Keratinocyte (primary cell): ENCODE measurements around the gene TRAF3. TPM values are rescaled to one million over a fixed set of nuclear protein-coding genes. Genes with fewer than 3 reads are reported as not detected.

Source experiments
- DNase-seq: peaks from one replicate; pipeline ENCODE4 v3.0.0-alpha.2; 2011; ENCODE audit warnings: low read depth, missing footprints, low spot score
- FAIRE-seq: peaks from 2 replicates; lab custom pipeline; 2011; peaks lifted over from hg19 to GRCh38; lab: Jason Lieb, UNC
- H2AFZ ChIP-seq: 2 replicates; pipeline ENCODE4 v1.6.0; 2012; ENCODE audit warnings: low read length, control low read depth, inconsistent platforms; ENCODE audit not compliant: control insufficient read depth
- H3K27ac ChIP-seq: 2 replicates; pipeline ENCODE4 v1.5.1; 2011; ENCODE audit warnings: low read length; ENCODE audit not compliant: control insufficient read depth, insufficient read depth
- H3K27me3 ChIP-seq: 3 replicates; pipeline ENCODE4 v1.6.0; 2011; ENCODE audit warnings: low read length; ENCODE audit not compliant: control insufficient read depth, insufficient read depth; ENCODE audit errors: extremely low read depth
- H3K36me3 ChIP-seq, 2 experiments: 2 replicates in 1 of 2; 3 replicates in 1 of 2; pipeline ENCODE4 v1.5.1; 2011; ENCODE audit warnings: low read length in 2 of 2, mild to moderate bottlenecking in 1 of 2; ENCODE audit not compliant: control insufficient read depth in 2 of 2, insufficient read depth in 2 of 2; ENCODE audit errors: extremely low read depth in 1 of 2
- H3K4me1 ChIP-seq: 3 replicates; pipeline ENCODE4 v1.5.1; 2011; ENCODE audit warnings: low read length; ENCODE audit not compliant: control insufficient read depth, insufficient read depth; ENCODE audit errors: extremely low read depth
- H3K4me2 ChIP-seq: 3 replicates; pipeline ENCODE4 v1.6.0; 2011; ENCODE audit warnings: low read depth, low read length; ENCODE audit not compliant: control insufficient read depth, insufficient read depth; ENCODE audit errors: extremely low read depth
- H3K4me3 ChIP-seq, 3 experiments: fragments of 200-600 bp in 1 of 3; sonication (generic) in 1 of 3; 2 replicates in 2 of 3; 3 replicates in 1 of 3; pipeline ENCODE4 v1.5.1; 2011 to 2016; ENCODE audit warnings: low read length in 3 of 3, mild to moderate bottlenecking in 3 of 3, control low read depth in 2 of 3, inconsistent platforms in 1 of 3, low read depth in 1 of 3, mixed read lengths in 1 of 3, mixed run types in 1 of 3, moderate library complexity in 1 of 3; ENCODE audit not compliant: control insufficient read depth in 2 of 3, insufficient read depth in 2 of 3; ENCODE audit errors: extremely low read depth in 1 of 3
- H3K79me2 ChIP-seq: 2 replicates; pipeline ENCODE4 v1.6.0; 2012; ENCODE audit warnings: low read length; ENCODE audit not compliant: control insufficient read depth, insufficient read depth
- H3K9ac ChIP-seq: 3 replicates; pipeline ENCODE4 v1.6.0; 2011; ENCODE audit warnings: low read length; ENCODE audit not compliant: control insufficient read depth, insufficient read depth; ENCODE audit errors: extremely low read depth
- H3K9me1 ChIP-seq: 3 replicates; pipeline ENCODE4 v1.6.0; 2011; ENCODE audit warnings: low read length; ENCODE audit not compliant: control insufficient read depth, insufficient read depth; ENCODE audit errors: extremely low read depth
- H3K9me3 ChIP-seq: 2 replicates; pipeline ENCODE4 v1.5.1; 2012; ENCODE audit warnings: low read depth, low read length; ENCODE audit not compliant: control insufficient read depth
- H4K20me1 ChIP-seq: 3 replicates; pipeline ENCODE4 v1.6.0; 2011; ENCODE audit warnings: low read length; ENCODE audit not compliant: control insufficient read depth, insufficient read depth; ENCODE audit errors: extremely low read depth
- CTCF ChIP-seq, 3 experiments: IDR thresholded peaks in 1 of 3; conservative IDR thresholded peaks in 1 of 3; optimal IDR thresholded peaks in 1 of 3; 2 replicates in 2 of 3; 3 replicates in 1 of 3; pipeline versions ENCODE3 to v1.5.1; 2011; ENCODE audit warnings: low read length in 3 of 3, mild to moderate bottlenecking in 3 of 3, moderate library complexity in 2 of 3, control low read depth in 1 of 3, inconsistent platforms in 1 of 3; ENCODE audit not compliant: insufficient read depth in 2 of 3; ENCODE audit errors: extremely low read depth in 1 of 3
- EZH2 ChIP-seq: IDR thresholded peaks from one replicate; pipeline ENCODE4 v1.6.1; 2012; ENCODE audit warnings: inconsistent platforms, mild to moderate bottlenecking, low read length, moderate library complexity
- dilution Hi-C: fragments of 300-500 bp; cut with MboI; formaldehyde crosslinking; loops from one replicate; pipeline ENCODE4 v1.7.0; 2020; ENCODE audit warnings: low sequenced_read_pairs; ENCODE audit not compliant: extremely low pct_ligation_motif_present
- polyA plus RNA-seq, 5 experiments: library from polyadenylated mRNA; depleted of rRNA in 3 of 5; stranded (reverse) in 3 of 5; stranded (forward) in 1 of 5; unstranded in 1 of 5; fragments of >200 nt; gene quantifications; 1 replicate in 1 of 5; 2 replicates in 3 of 5; 3 replicates in 1 of 5; pipeline versions ENCODE4 v1.2.1 to v1.2.3, GENCODE V29; 2011 to 2012; ENCODE audit warnings: missing spikeins in 2 of 5, low read depth in 1 of 5, low replicate concordance in 1 of 5

Gene TRAF3
- polyA plus RNA-seq, 1 donor (not counting 4 experiments of a cell fraction or from before 2014, with no cell fraction given): 12.5 TPM

DNA sequence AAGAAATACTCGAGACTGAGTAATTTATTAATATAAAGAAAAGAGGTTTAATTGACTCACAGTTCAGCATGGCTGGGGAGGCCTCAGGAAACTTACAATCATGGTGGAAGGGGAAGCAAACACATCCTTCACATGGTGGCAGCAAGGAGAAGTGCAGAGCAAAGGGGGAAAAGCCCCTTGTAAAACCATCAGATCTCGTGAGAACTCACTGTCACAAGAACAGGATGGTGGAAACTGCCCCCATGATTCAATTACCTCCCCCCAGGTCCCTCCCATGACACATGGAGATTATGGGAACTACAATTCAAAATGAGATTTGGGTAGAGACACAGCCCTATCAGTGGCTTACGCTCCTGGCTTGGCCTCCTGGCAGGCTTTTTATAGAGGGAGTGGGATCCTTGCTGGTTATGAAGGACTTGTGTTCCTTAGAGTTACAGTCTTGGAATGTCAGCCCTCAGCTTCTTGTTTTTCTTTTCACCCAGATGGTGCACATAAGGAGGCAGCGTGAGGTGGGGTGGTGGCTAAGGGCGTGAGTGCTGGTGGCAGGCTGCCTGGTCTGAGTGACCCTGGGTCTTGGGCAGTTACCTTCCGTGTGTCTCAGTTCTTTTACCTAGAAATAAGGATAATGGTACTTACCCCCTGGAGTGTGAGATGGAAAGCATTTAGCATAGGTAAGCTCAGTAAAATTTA lies 25.7 kb downstream of the TRAF3 start:
- no peaks in the 10 kb centered on the region for H3K9me3 ChIP-seq
- no peaks in the 10 kb centered on the region for H3K36me3 ChIP-seq
- H3K79me2 ChIP-seq: peaks cover 43% of the 10 kb centered on the region
- DNase-seq: no peak
- dilution Hi-C loops: no loop called here
- H3K9ac ChIP-seq: no peak overlapping the region
- TF ChIP-seq EZH2 (no peak), CTCF (optimal IDR thresholded peaks at IDR 0.05 in 1 of 3, IDR thresholded peaks at IDR 0.05 in 1 of 3, conservative IDR thresholded peaks at IDR 0.05 in 1 of 3; ENCODE audit: extremely low read depth in 1 of 3, insufficient read depth in 2 of 3, low read length in 3 of 3) (no peak)
- H3K4me2 ChIP-seq: no peak overlapping the region
- no peak overlapping the region for H2AFZ ChIP-seq
- H3K27me3 ChIP-seq: no peaks in the 10 kb centered on the region
- H3K4me1 ChIP-seq: peaks cover 10% of the 10 kb centered on the region
- H3K9me1 ChIP-seq: no peaks in the 10 kb centered on the region
- no peak overlapping the region for H3K27ac ChIP-seq
- H3K4me3 ChIP-seq: no peak overlapping the region
- peaks cover 3% of the 10 kb centered on the region for H4K20me1 ChIP-seq
- FAIRE-seq: no peak

DNA sequence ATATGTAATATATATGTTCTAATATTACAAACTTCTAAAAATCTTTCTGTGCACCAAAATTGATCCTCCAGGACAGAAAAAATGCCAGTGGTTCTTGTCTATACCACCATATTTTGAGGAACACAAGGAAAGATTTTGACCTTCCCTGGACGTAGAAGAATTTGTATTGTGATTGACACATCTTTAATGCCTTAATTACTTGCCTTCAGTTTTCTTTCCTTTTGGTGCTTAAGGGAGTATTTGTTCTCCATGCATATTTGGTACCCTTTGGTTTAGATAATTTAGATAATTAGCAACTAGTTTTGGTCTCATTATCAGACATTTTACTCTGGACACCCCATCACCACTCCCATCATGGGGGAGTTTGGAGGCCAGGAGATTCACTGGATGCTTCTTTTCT lies 27.6 kb downstream of the TRAF3 start:
- Histone ChIP-seq H3K27me3 (no peaks in the 10 kb centered on the region), H4K20me1 (peaks cover 3% of the 10 kb centered on the region), H3K36me3 (no peaks in the 10 kb centered on the region), H3K27ac (no peak overlapping the region), H3K4me3 (no peak overlapping the region), H3K4me2 (no peak overlapping the region), H3K9ac (no peak overlapping the region), H3K9me3 (no peaks in the 10 kb centered on the region), H3K4me1 (peaks cover 10% of the 10 kb centered on the region), H2AFZ (no peak overlapping the region), H3K79me2 (peaks cover 37% of the 10 kb centered on the region), H3K9me1 (no peaks in the 10 kb centered on the region)
- dilution Hi-C loops: no loop called here
- TF ChIP-seq CTCF (optimal IDR thresholded peaks at IDR 0.05 in 1 of 3, IDR thresholded peaks at IDR 0.05 in 1 of 3, conservative IDR thresholded peaks at IDR 0.05 in 1 of 3; ENCODE audit: extremely low read depth in 1 of 3, insufficient read depth in 2 of 3, low read length in 3 of 3) (no peak), EZH2 (no peak)
- DNase-seq (no peak), FAIRE-seq (no peak)
